IPS-NIHi7 (cell line): ENCODE results near the gene UQCRFS1.
"Not testable (repeated sequence)": the region's sequence is repeated elsewhere in the genome, so short reads cannot be mapped to it uniquely, and the experiment has no call there.

Experiments used
- DNase-seq: peaks from one replicate; pipeline ENCODE4 v3.0.0; 2012; ENCODE audit warnings: mixed read lengths; ENCODE audit errors: extremely low spot score

UQCRFS1 gene

DNA sequence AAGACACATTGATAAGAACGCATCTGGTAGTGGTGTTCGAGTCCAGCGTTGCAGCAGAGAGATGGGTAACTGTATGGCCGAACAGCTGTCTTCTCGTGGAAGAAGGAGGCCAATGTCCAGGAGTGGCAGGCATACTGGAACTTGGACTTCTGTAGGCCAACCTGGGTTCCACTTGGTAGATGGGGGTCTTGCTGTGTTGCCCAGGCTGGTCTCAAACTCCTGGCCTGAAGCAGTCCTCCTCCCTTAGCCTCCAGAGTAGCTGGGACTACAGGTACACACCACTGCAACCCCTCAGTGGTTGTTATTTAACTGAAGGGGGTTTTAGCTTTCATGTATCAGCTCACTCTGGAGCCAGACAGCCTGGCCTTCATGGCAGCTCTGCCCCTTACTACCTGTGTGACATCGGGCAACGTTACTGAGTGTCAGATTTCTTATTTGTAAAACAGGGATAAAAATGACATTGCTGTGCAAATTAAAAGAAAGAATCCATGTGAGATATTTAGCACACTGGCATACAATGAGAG is 2.4 kb upstream of the UQCRFS1 start:
- no peak for DNase-seq

DNA sequence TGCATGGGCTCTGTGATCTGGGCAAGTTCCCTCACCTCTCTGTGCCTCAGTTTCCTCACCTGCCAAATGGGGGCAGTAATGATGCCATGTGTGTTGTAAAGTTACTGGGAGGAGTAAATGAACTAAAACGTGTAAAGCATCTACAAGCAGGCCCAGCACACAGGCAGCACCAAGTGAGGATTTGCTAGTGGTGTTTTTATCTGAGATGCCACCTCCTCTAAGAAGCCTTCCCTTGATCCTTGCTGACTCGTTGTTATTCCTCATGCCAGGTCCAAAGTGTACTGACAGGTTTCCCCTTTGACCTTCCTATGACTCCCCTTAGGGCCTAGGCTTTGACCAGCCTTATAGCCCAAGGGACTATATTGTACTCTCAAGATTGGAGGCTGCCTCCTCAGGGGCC is 1.5 kb upstream of the UQCRFS1 start:
- DNase-seq: no peak

DNA sequence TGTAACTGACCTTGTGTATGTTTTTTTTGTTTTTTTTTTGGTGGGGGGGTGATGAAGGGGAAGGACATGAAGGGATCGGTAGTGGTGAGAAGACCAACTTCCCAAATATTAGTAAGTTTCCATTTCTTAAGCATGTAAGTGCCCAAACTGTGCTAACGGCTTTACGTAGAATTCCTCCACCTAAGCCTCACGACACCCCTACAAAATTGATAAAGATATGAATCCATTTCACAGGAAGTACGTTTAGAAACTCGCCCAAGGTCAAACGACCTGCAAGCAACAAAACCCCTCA is 649 bp downstream of the UQCRFS1 start:
- DNase-seq: no peak

DNA sequence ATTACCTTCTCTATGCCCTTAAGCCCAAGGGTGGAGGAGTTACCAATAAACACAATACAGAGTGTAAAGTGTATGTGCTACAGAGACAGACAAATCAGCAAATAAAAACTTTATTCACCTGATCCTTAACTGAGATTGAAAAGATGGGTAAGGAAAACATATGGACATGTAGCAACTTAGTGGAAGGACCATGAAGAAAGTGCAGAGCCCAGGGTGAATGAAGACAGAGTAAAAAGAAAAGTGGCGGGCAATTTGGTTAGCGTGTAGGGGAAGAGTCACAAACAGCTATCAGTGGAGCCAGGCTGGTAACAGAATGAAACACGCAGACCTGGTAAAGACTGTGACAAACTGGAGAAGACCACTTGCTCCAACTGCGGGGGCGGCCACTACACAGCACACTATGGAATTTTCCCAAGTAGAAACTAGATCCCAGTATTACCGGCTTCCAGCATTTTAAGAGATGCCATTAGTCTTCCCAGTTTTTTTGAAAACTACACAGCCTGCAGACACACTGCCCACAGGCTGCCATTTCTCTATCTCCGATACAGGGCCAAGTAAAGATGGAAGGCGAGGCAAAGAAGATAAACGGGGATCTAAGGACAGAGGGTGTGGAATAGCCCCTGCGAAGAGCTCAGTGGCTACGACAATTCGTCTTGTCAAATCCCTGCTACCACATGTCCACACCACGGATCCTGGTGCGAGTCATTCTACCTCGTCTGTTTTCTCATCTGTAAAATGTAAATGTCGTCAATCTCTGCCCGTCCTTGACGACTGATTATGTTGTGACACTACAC is 1.2 kb downstream of the UQCRFS1 start:
- DNase-seq: no peak

DNA sequence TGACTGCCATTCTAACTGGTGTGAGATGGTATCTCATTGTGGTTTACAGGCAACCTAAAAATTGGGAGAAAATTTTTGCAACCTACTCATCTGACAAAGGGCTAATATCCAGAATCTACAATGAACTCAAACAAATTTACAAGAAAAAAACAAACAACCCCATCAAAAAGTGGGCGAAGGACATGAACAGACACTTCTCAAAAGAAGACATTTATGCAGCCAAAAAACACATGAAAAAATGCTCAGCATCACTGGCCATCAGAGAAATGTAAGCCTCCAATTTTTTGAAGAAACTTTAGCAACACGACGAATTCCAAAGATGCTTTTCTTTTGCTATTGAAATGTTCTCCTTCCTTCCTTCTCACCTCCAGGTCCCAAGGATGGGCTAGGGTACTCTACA is 1.9 kb downstream of the UQCRFS1 start:
- not testable (repeated sequence) for DNase-seq

DNA sequence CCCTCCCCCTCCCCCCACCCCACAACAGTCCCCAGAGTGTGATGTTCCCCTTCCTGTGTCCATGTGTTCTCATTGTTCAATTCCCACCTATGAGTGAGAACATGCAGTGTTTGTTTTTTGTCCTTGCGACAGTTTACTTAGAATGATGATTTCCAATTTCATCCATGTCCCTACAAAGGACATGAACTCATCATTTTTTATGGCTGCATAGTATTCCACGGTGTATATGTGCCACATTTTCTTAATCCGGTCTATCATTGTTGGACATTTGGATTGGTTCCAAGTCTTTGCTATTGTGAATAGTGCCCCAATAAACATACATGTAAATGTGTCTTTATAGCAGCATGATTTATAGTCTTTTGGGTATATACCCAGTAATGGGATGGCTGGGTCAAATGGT is 2.4 kb downstream of the UQCRFS1 start:
- not testable (repeated sequence) for DNase-seq

DNA sequence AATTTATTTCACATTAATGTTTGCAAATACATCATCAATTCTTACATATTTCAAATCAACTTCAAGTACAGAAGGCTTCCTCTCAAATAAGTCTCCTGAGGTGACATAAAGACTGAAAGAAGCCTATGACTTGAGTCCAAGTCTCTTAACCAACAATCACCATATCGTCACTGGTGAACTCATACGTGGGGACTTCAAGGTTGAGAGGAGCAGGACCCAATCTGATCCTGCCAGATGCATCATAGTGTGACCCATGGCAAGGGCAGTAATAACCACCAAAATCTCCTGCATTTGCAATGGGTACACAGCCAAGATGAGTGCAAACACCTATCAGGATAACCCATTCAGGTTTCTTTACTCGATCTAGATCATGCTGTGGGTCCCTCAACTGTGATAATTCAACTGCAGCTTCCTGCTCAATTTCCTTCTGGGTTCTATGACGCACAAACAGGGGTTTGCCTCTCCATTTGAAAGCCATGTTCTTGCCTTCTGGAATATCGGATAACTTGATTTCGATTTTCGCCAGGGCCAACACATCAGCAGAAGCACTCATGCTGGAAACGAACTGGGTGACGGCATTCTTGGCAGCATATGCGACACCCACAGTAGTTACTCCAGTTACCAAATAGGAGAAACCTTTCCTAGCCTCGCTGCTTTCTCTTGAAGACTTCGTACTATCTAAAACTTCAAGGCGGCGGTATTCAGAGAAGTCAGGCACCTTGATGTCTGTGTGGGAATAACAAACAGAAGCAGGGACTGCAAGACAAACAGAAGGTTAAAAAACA is 5.4 kb downstream of the UQCRFS1 start:
- not testable (repeated sequence) for DNase-seq

DNA sequence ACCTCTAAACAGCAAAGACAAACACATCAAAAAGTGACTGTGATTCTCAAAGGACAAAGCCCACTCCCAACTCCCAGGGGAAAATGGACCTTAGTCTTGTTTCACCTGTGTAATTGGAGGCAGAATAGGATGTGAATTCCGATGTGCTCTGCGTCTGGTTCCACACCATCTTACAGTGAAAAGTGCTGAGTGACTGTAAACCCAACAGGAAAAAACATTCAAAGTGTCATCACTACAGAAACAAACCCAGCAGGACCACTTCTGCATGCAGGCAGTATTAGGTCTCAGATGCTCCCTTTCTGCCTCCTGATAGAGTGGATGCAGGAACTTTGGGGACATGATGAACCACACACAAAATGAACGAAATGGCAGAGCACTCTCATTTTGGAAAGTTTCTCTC is 6.5 kb downstream of the UQCRFS1 start:
- no peak for DNase-seq

DNA sequence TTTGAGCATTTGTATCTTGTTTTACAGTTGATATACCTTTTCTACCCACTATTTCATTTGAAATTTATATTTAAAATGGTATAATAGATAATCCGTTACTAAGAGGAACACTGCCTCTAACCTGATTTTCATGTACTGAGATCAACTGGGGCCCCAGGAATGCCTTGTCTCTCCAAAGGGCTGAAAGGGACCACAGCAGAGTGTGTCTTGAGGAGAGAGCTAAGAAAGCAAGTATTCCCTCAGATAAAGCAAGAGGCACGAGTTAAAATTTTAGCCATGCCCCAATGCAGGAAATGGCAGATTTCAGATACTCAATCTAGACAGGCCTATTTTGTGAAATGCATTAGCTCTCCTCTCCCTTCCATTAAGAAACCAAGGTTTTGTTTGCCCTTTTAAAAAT is 10.7 kb downstream of the UQCRFS1 start:
- DNase-seq: no peak

DNA sequence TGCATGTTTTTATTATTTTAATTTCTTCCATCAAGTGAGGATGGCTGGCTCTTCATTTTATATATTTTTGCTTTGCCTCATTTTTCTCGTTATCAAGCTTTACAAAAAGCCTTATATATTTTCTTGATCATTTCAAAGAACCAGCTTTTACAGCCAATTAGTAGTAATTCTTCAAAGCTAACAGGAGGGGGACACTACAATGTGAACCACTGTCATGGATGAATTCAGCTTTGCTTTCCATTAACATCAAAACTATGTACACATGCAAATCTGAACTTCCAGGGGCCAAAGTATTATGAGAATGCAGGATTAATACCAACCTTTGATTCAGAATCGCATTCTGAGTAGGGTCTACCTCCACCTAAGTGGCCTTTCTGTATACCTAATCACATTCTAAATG is 11.1 kb downstream of the UQCRFS1 start:
- DNase-seq: no peak

DNA sequence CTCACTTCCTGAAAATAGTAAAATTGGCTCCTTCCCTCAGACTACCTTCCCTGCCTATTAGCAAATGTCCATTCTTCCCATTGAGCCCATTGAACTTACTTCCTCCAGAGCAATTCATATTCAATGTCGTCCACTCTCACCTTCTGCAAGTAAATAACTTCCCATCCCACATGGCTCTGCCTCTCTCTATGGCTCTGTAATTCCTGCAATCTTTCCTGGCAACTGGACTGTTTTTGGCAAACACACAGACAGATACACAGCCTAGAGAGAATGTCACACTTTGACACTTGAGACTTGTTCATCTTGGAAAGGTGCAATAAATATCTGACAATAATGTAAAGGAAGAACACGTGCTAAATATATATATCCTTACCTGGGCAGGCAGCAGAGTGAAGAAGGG is 18.3 kb downstream of the UQCRFS1 start:
- no peak for DNase-seq

DNA sequence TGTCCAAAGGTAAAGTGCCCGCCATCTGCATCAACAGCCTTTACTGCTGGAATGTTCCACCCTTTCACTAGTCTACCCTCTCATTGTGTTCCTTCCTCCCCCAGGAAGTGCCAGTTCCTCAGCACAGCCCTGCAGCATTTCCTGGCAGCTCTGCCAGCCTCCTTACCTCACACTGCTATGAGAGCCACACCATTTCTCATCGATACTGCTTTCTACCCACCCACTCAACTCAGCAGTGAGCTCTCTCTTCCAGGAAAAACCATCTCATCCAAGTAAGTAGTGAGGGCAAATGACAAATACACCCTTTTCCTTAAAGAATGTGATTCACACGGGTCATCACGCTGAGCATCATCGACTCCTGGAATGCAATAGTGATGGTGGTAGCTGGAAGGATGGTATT is 19.8 kb downstream of the UQCRFS1 start:
- DNase-seq: no peak

DNA sequence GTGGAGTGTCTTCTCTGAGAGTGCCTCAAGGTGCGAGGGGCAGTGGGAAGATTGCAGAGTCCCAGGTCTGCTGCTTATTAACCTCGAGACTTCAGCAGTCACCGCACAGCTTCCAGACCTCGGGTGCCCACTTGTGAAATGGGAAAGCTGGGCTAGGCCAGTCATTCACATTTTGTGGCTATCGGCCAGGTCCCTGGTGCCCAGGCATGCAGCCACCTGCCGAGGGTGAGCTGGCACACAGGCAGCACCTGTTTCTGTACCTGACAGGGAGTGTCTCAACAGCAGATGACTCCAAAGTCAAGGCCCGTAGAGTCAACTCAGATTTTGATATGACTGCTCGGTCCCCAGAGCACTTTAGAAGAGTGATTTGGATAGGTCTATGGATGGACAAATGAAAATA is 21.9 kb downstream of the UQCRFS1 start:
- no peak for DNase-seq

DNA sequence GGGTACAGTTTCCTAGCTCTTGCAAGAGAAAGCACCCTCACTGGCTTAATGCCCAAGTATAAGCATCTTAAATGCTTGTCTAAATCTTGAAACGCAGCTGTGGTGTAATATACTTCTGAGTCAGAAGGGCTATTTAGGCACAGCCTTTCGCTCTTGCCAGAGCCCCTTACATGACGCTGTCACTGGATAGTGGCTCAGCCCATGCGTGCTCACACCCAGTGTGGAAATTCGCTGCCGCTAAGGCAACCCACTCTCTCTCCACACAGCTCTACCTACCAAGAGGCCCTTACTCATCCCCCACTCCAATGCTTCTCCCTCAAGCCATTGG is 24.0 kb downstream of the UQCRFS1 start:
- no peak for DNase-seq

DNA sequence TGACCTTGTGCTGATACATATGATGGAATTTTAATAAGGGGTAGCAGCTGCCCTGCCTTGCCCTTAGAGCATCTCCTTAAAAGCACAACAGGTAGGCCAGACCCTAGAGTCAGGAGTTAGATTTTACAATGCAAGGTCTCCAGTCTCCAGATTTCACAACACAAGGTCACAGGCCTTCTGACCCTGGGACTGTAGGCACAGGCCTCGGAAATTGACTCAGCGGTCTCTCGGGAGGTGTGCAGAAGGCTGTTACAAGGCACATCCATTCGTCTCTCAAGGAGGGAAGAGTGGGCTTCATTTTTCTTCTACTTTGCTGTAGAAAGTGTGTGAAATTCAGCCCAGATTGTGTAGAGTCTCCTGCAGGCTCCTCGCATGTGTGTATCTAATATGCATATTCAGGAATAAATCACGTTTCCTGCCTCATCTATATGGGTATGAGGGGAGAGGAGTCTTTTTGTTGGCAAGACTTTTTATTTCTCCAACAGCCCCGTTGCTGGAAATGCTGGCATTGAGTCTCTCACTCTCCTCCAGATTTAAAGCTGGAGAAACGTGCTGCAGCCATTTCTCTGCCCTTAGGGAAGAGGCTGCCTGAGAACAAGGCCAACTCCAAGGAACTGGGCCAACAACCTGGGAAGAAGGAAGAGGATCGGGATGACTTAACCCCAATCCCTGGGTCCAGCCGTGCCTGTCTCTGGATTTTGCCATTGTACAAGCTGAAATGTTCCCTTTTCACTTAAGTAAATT is 24.5 kb downstream of the UQCRFS1 start:
- no peak for DNase-seq

DNA sequence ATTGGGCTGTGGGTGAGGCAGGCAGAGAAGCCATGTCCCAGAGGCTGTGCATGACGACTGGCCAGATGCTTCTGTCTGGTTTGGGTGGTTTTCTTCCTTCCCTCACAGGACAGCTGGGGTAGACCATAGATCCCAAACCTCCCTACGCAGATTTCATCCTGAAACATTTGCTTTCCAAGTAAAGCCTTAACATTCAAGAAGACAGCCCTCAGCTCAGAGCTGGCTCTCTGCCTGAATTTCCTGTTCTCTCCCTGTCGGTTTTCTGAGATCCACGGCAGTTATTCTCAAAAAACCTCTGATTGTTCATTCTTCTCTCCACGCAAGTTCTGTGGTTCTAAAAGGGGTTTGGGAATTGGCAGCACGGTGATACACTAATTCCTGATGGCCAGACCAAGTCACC is 25.3 kb downstream of the UQCRFS1 start:
- DNase-seq: no peak

DNA sequence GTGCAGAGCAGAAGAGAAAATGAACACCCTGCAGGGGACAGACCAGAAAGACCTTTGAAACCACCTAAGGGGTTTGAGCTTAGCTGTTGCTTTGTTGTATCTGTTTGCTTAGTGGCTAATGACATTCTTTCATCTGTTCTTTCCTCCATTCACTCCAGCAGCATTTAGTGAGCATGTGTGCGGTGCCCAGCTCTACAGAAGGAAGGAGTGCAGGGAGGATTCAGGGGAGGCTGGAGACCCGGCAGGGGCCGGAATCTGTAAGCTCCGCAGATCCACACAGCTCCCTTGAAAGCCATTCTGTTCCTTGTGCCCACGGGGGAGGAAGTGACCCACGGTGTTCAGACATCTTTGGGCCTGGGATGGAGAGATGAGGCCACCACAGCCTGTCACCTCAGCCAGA is 27.5 kb downstream of the UQCRFS1 start:
- DNase-seq: no peak

DNA sequence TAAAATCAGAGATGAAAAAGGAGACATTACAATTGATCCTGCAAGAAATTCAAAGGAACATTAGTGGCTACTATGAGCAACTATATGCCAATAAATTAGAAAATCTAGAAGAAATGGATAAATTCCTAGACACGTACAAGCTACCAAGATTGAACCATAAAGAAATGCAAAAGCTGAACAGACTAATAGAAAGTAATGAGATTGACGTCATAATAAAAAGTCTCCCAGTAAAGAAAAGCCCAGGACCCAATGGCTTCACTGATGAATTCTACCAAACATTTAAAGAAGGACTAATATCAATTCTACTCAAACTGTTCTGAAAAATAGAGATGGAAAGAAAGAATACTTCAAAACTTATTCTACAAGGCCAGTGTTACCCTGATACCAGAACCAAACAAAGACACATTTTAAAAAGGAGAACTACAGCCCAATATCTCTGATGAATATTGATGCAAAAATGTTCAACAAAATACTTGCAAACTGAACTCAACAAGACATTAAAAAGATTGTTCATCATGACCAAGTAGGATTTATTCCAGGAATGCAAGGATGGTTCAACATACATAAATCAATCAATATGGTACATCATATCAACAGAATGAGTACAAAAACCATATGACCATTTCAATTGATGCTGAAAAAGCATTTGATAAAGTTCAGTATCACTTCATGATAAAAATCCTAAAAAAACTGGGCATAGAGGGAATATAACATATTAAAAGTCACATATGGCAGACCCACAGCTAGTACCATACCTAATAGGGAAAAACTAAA is 35.8 kb downstream of the UQCRFS1 start:
- DNase-seq: no peak

DNA sequence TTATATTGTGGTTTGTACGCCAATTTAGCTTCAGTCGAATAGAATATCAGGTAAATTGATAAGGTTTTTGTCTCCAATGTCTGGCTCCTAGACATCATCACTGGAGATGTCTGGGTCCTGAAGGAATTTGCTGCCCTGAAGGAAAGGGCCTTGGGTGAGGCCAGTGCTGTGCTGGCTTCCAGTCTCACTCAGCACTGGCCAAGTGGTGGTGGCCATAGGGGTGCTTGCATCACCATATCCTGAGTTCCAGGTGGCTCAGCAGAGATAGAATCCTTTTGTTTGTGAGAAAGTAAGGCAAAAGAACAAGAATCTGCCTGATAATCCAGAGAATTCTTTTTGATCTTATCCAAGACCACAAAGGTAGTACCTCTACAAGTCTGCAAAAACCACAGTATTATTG is 39.1 kb downstream of the UQCRFS1 start:
- no peak for DNase-seq

DNA sequence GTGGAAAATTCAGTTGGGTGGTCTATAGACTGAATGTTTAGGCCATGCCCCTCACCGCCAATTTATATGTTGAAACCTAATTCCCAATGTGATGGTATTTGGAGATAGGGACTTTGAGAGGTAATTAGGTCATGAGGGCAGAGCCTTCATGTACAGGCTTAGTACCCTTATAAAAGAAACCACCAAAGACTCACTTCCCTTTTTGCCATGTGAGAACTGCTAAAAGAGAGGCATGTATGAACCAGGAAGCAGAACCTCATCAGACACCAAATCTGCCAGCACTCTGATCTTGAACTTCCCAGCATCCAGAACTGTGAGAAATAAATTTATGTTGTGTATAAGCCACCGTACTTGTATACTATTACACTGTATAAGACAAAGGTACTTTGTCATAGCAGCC is 40.6 kb downstream of the UQCRFS1 start:
- no peak for DNase-seq

DNA sequence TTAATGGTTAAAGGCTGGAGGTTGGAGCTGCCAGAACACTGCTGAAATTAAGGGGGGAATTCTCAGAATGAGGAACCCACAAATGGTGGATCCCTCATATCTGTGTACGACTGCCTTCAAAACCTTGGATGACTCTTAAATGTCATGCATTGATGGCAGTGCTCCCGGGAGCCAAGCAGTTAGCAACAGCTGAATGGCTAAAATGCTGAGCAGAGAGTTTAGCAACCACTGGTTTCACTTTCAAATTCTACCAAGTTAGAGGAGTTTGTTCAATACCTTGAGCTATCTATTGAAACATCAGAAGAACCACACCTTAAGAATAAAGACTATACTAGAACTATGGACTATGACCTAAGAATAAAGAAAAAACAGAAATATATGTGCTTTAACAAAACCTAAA is 41.4 kb downstream of the UQCRFS1 start:
- no peak for DNase-seq

DNA sequence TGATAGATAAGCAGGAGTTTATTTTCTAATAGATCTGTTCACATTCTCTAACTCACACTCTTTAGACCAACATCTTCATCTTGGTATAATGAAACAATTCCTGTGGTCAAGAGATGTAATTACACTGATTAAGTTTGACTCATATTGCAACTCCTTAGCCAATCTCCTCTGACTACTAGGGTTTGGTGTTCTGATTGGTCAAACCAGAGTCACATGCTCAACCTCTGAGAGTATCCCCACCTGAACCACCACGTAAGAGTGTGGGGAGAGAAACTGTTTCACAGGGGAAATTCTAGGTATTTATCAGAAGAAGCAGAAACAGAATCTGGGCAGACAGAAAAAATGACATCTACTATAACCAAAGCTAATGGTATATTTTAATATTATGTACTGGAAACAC is 42.4 kb downstream of the UQCRFS1 start:
- DNase-seq: no peak
